Measurements from ENCODE around the gene CD83.

DNA sequence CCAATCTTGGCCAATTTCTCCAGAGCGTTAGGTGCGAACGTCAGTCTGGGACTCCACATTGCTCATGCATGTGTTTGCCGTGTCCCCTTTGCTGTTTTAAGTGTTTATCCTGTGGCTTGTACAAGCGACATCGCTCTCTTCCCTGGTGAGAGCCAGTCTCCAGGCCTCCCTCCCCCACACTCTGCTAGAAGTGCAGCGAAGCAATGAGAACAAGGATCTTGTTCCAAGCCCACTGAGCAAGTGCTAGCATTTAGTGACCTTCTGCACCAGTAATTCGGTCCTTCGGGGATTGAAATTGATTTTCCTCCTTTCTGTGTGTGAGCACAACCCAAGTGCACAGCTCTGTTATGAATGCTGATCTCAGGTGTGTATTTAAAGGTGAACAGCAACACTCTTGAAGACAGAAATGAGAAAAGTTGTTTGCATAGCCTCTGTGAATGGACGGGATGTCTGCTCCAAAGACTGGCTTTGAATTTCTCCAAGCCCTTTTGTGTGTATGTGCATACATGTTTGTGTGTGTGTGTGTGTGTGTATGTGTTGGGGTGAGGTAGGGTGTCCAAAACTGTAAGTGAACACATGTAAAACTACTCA, 29.0 kb downstream of the CD83 start:
- TF ChIP-seq, protein P1, sequence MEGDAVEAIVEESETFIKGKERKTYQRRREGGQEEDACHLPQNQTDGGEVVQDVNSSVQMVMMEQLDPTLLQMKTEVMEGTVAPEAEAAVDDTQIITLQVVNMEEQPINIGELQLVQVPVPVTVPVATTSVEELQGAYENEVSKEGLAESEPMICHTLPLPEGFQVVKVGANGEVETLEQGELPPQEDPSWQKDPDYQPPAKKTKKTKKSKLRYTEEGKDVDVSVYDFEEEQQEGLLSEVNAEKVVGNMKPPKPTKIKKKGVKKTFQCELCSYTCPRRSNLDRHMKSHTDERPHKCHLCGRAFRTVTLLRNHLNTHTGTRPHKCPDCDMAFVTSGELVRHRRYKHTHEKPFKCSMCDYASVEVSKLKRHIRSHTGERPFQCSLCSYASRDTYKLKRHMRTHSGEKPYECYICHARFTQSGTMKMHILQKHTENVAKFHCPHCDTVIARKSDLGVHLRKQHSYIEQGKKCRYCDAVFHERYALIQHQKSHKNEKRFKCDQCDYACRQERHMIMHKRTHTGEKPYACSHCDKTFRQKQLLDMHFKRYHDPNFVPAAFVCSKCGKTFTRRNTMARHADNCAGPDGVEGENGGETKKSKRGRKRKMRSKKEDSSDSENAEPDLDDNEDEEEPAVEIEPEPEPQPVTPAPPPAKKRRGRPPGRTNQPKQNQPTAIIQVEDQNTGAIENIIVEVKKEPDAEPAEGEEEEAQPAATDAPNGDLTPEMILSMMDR (IDR thresholded peaks at IDR 0.05) = no peak
- no peak for TF ChIP-seq EZH2 (IDR thresholded peaks at IDR 0.05; ENCODE audit: borderline replicate concordance, insufficient read depth, low read depth, low read length, poor library complexity, severe bottlenecking)

Data from B cell (primary cell).